ENCODE measurements around the gene TMEM234.

Gene TMEM234

GRCh38 chr1:32250893-32251716 lies 29.0 kb upstream of the TMEM234 start, which contains the start of gene LCK:
LCK (plus strand) TSS chr1:32251265; CDS start chr1:32274330, 23,065 bp downstream.
- Histone ChIP-seq H3K9me3 (ENCODE audit: control insufficient read depth, low read length) (no peaks in the 10 kb centered on the region), H3K27ac (ENCODE audit: low read depth, low read length, severe bottlenecking) (no peak within 1 kb of the TSS), H3K4me3 (ENCODE audit: extremely low read depth, insufficient read depth, low read length, poor library complexity, severe bottlenecking) (no peak within 1 kb of the TSS), H3K4me1 (ENCODE audit: control insufficient read depth, insufficient read depth, low read length, poor library complexity, severe bottlenecking) (peaks cover 14% of the 10 kb centered on the region), H3K36me3 (ENCODE audit: control insufficient read depth, insufficient read depth, low read length) (no peaks in the 10 kb centered on the region)
- WGBS, 2 experiments (ENCODE audit: insufficient coverage in 2 of 2), result 91 to 93% methylated on average over 19 to 23 of the region's 25 CpGs

DNA sequence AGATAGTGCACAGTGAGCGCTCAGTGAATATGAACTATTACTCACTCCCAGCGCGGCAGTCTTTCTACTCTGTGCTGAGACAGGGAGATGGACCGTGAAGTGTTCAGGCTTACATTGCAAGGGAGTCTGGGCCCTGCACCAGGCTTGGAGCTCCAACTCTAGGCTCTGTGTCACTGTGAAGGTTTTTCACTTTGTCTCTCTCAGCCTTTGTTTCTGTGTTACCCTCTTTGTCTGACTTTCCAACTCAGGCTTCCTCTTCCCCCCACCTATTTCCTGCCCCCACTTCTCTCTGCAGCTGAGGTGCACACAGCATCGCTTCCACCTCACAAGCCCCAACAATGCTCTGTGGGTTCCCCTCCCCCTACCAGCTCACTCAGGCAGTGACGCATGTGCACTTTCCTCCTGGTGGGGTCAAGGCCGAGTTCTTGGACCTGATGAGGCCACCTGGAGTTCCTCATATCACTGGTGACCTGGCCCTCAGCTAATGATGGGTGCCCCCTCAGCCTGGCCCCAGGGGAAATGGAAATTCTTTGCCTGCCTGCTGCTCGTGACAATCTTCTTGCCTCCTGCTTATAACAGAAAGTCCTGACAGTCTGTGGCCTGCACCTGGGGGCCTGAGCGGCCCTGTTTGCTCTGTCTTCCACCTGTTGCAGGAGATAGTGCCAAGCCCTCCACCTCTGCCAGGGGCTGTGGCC lies 27.8 kb upstream of the TMEM234 start:
- no peaks in the 10 kb centered on the region for H3K36me3 ChIP-seq (ENCODE audit: control insufficient read depth, insufficient read depth, low read length)
- no peak overlapping the region for H3K4me3 ChIP-seq (ENCODE audit: extremely low read depth, insufficient read depth, low read length, poor library complexity, severe bottlenecking)
- no peaks in the 10 kb centered on the region for H3K9me3 ChIP-seq (ENCODE audit: control insufficient read depth, low read length)
- whole genome bisulfite sequencing, 2 experiments (ENCODE audit: insufficient coverage in 2 of 2), result 83% methylated on average over 8 to 9 of the region's 9 CpGs
- H3K27ac ChIP-seq (ENCODE audit: low read depth, low read length, severe bottlenecking), result peak overlapping the region; percentile 71
- H3K4me1 ChIP-seq (ENCODE audit: control insufficient read depth, insufficient read depth, low read length, poor library complexity, severe bottlenecking), result peaks cover 14% of the 10 kb centered on the region

- 8% methylated on average over 24 to 25 of the region's 31 CpGs for WGBS, 2 experiments (ENCODE audit: insufficient coverage in 2 of 2)
- no peaks in the 10 kb centered on the region for H3K36me3 ChIP-seq (ENCODE audit: control insufficient read depth, insufficient read depth, low read length)
- H3K27ac ChIP-seq (ENCODE audit: low read depth, low read length, severe bottlenecking), result no peak overlapping the region
- H3K4me3 ChIP-seq (ENCODE audit: extremely low read depth, insufficient read depth, low read length, poor library complexity, severe bottlenecking), result peak overlapping the region; percentile 5
- no peaks in the 10 kb centered on the region for H3K9me3 ChIP-seq (ENCODE audit: control insufficient read depth, low read length)
- H3K4me1 ChIP-seq (ENCODE audit: control insufficient read depth, insufficient read depth, low read length, poor library complexity, severe bottlenecking), result peaks cover 14% of the 10 kb centered on the region
Measured at GRCh38 chr1:32247983-32248889, 26.1 kb upstream of the TMEM234 start.

- H3K27ac ChIP-seq (ENCODE audit: low read depth, low read length, severe bottlenecking), result no peak overlapping the region
- no peaks in the 10 kb centered on the region for H3K9me3 ChIP-seq (ENCODE audit: control insufficient read depth, low read length)
- H3K4me1 ChIP-seq (ENCODE audit: control insufficient read depth, insufficient read depth, low read length, poor library complexity, severe bottlenecking), result peaks cover 16% of the 10 kb centered on the region
- no peak overlapping the region for H3K4me3 ChIP-seq (ENCODE audit: extremely low read depth, insufficient read depth, low read length, poor library complexity, severe bottlenecking)
- WGBS, 2 experiments (ENCODE audit: insufficient coverage in 2 of 2), result 97% methylated on average over 6 to 11 of the region's 12 CpGs
- no peaks in the 10 kb centered on the region for H3K36me3 ChIP-seq (ENCODE audit: control insufficient read depth, insufficient read depth, low read length)
Measured at GRCh38 chr1:32247452-32247851, 25.3 kb upstream of the TMEM234 start.

DNA sequence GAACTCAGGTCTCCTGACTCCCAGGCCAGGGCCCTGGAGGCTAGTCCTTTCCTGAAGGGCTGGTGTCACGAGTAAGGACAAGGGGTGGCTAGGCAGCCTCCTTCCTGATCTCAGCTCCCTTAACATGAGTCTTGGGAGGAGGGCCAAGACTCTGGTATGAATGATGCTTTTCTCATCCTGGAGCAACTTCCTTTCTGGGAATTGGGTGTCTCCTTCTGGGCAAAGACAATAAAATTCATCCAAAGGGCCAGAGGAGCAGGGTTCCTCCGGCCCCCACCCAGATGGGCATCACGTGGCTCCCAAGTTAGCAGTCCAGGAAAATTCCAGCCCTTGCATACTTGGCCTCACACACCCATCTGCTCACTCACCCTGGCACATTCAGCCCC lies 24.7 kb upstream of the TMEM234 start, which contains the start of gene FAM167B:
Gene FAM167B, plus strand, starts transcription at position 335 of the 386 bp plus-strand sequence. CDS start 200 bp downstream, outside the sequence.
- 60 to 89% methylated on average over 1 of the region's 3 CpGs for WGBS, 2 experiments (ENCODE audit: insufficient coverage in 2 of 2)
- H3K4me3 ChIP-seq (ENCODE audit: extremely low read depth, insufficient read depth, low read length, poor library complexity, severe bottlenecking), result no peak within 1 kb of the TSS
- no peak within 1 kb of the TSS for H3K27ac ChIP-seq (ENCODE audit: low read depth, low read length, severe bottlenecking)
- no peaks in the 10 kb centered on the region for H3K36me3 ChIP-seq (ENCODE audit: control insufficient read depth, insufficient read depth, low read length)
- H3K9me3 ChIP-seq (ENCODE audit: control insufficient read depth, low read length), result no peaks in the 10 kb centered on the region
- peaks cover 18% of the 10 kb centered on the region for H3K4me1 ChIP-seq (ENCODE audit: control insufficient read depth, insufficient read depth, low read length, poor library complexity, severe bottlenecking)

GRCh38 chr1:32242341-32242851 lies 20.2 kb upstream of the TMEM234 start:
- WGBS, 2 experiments (ENCODE audit: insufficient coverage in 2 of 2), result 51 to 100% methylated on average over 2 to 5 of the region's 7 CpGs
- H3K27ac ChIP-seq (ENCODE audit: low read depth, low read length, severe bottlenecking), result no peak overlapping the region
- H3K4me1 ChIP-seq (ENCODE audit: control insufficient read depth, insufficient read depth, low read length, poor library complexity, severe bottlenecking), result peaks cover 13% of the 10 kb centered on the region
- H3K4me3 ChIP-seq (ENCODE audit: extremely low read depth, insufficient read depth, low read length, poor library complexity, severe bottlenecking), result no peak overlapping the region
- no peaks in the 10 kb centered on the region for H3K36me3 ChIP-seq (ENCODE audit: control insufficient read depth, insufficient read depth, low read length)
- no peaks in the 10 kb centered on the region for H3K9me3 ChIP-seq (ENCODE audit: control insufficient read depth, low read length)

- 0 to 1% methylated on average over 40 to 48 of the region's 55 CpGs for WGBS, 2 experiments (ENCODE audit: insufficient coverage in 2 of 2)
- H3K27ac ChIP-seq (ENCODE audit: low read depth, low read length, severe bottlenecking), result peak overlapping the region; percentile 29
- H3K9me3 ChIP-seq (ENCODE audit: control insufficient read depth, low read length), result no peaks in the 10 kb centered on the region
Measured at GRCh38 chr1:32241001-32241763, 19.0 kb upstream of the TMEM234 start.

DNA sequence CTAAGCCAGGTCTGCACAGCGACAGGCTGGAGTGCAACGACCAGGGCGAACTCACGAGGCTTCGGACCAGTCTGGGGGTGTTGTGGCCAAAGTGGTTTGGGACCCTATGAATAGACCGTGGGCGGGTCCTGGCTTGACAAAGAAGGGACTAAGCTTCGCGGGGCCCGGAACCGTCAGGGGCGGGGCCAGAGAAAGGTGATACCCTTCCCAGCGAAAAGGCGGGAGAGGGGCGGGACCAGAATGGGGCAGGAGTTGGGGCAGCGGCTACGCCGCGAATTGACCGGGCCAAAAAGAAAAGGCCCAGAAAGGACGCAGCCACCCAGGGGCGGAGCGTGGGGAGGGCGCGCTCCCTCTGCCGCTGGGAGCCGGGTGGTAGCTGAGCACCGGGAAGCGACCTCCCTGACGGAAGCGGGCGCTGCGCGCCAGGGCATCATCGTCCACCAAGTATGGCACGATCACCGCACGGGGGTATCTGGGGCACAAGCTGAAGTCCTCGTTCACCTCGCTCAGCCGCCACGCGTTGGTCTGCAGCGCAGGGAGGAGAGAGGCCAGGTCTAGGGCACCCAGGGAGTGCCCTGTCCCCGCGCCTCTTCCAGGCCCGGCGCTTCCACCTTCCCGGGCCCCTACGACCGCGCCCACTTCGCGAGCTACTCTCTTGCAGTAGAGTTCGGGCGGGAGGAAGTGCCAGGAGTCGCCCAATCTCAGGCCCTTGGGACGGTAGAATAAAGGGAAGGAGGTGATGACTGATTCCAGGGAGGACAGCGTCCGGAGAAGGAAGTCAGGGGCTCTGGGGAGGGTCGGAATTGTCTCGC lies 18.2 kb upstream of the TMEM234 start:
- no peaks in the 10 kb centered on the region for H3K9me3 ChIP-seq (ENCODE audit: control insufficient read depth, low read length)
- peak overlapping the region; percentile 23 for H3K27ac ChIP-seq (ENCODE audit: low read depth, low read length, severe bottlenecking)
- WGBS, 2 experiments (ENCODE audit: insufficient coverage in 2 of 2), result 0 to 1% methylated on average over 45 to 52 of the region's 62 CpGs
- H3K4me1 ChIP-seq (ENCODE audit: control insufficient read depth, insufficient read depth, low read length, poor library complexity, severe bottlenecking), result peaks cover 13% of the 10 kb centered on the region
- H3K4me3 ChIP-seq (ENCODE audit: extremely low read depth, insufficient read depth, low read length, poor library complexity, severe bottlenecking), result peak overlapping the region; percentile 51
- H3K36me3 ChIP-seq (ENCODE audit: control insufficient read depth, insufficient read depth, low read length), result no peaks in the 10 kb centered on the region

More at GRCh38 chr1:32241001-32241763, 19.0 kb upstream of the TMEM234 start:
- Histone ChIP-seq H3K4me3 (ENCODE audit: extremely low read depth, insufficient read depth, low read length, poor library complexity, severe bottlenecking) (peak overlapping the region; percentile 51), H3K36me3 (ENCODE audit: control insufficient read depth, insufficient read depth, low read length) (no peaks in the 10 kb centered on the region), H3K4me1 (ENCODE audit: control insufficient read depth, insufficient read depth, low read length, poor library complexity, severe bottlenecking) (peaks cover 13% of the 10 kb centered on the region)

- WGBS, 2 experiments (ENCODE audit: insufficient coverage in 2 of 2), result 9 to 15% methylated on average over 19 of the region's 20 CpGs
- Histone ChIP-seq H3K27ac (ENCODE audit: low read depth, low read length, severe bottlenecking) (peak overlapping the region; percentile 23), H3K4me3 (ENCODE audit: extremely low read depth, insufficient read depth, low read length, poor library complexity, severe bottlenecking) (peak overlapping the region; percentile 51), H3K4me1 (ENCODE audit: control insufficient read depth, insufficient read depth, low read length, poor library complexity, severe bottlenecking) (peaks cover 13% of the 10 kb centered on the region), H3K36me3 (ENCODE audit: control insufficient read depth, insufficient read depth, low read length) (peaks cover 2% of the 10 kb centered on the region), H3K9me3 (ENCODE audit: control insufficient read depth, low read length) (no peaks in the 10 kb centered on the region)
Measured at GRCh38 chr1:32239790-32240139, 17.6 kb upstream of the TMEM234 start.

Data from mesodermal cell (in vitro differentiated cells).